Fibroblast of lung (primary cell): ENCODE data around the gene CAAP1.

Source experiments
- CTCF ChIP-seq, 2 donors: IDR thresholded peaks in 1 of 2; conservative IDR thresholded peaks in 1 of 2; 1 replicate in 1 of 2; 2 replicates in 1 of 2; pipeline ENCODE4 v1.5.1; 2011 to 2012; ENCODE audit warnings: low read length in 2 of 2, control low read depth in 1 of 2, inconsistent platforms in 1 of 2, low read depth in 1 of 2, mild to moderate bottlenecking in 1 of 2
- EZH2 ChIP-seq: IDR thresholded peaks from 2 replicates; pipeline ENCODE4 v1.5.1; 2012; ENCODE audit warnings: low read length, control low read depth, mild to moderate bottlenecking; ENCODE audit errors: missing control alignments

- TF ChIP-seq CTCF (conservative IDR thresholded peaks at IDR 0.05 in 1 of 2, IDR thresholded peaks at IDR 0.05 in 1 of 2; ENCODE audit: low read depth in 1 of 2, low read length in 2 of 2) (no peak), EZH2 (no peak)
These were observed 77.8 kb downstream of the CAAP1 start for GRCh38 chr9:26814799-26815198.
